NB4 (cell line): Measurements from ENCODE around the gene FAM177A1.

ENCODE experiments used
- MYC ChIP-seq: IDR thresholded peaks from 2 replicates; pipeline ENCODE4 v1.6.1; 2011; ENCODE audit warnings: low read depth, low read length
- POLR2A ChIP-seq: IDR thresholded peaks from 2 replicates; pipeline ENCODE4 v1.6.1; 2011; ENCODE audit warnings: mild to moderate bottlenecking; ENCODE audit not compliant: insufficient read length; ENCODE audit errors: extremely low read depth
- TF ChIP-seq, protein P1 (sequence below): IDR thresholded peaks from one replicate; pipeline ENCODE4 v1.5.1; 2012; ENCODE audit warnings: low read depth, low read length
- TF ChIP-seq, protein P2 (sequence below): IDR thresholded peaks from 2 replicates; pipeline ENCODE4 v1.6.1; 2011; ENCODE audit warnings: low read depth, low read length

DNA sequence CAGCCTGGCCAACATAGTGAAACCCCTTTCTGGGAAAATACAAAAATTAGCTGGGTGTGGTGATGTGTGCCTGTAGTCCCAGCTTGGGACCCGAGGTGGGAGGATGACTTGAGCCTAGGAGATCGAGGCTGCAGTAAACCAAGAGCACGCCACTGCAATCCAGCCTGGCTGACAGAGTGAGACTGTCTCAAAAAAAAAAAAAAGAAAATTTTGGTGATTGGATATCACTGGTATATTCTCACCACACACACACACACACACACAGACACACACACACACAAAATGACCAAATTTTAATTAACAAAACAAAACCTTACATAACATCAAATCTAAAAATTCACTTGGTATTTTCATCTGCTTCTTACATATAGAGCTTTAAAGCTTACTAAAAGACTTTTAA, 3.4 kb upstream of the FAM177A1 start:
- no peak for TF ChIP-seq MYC
- TF ChIP-seq, protein P1, sequence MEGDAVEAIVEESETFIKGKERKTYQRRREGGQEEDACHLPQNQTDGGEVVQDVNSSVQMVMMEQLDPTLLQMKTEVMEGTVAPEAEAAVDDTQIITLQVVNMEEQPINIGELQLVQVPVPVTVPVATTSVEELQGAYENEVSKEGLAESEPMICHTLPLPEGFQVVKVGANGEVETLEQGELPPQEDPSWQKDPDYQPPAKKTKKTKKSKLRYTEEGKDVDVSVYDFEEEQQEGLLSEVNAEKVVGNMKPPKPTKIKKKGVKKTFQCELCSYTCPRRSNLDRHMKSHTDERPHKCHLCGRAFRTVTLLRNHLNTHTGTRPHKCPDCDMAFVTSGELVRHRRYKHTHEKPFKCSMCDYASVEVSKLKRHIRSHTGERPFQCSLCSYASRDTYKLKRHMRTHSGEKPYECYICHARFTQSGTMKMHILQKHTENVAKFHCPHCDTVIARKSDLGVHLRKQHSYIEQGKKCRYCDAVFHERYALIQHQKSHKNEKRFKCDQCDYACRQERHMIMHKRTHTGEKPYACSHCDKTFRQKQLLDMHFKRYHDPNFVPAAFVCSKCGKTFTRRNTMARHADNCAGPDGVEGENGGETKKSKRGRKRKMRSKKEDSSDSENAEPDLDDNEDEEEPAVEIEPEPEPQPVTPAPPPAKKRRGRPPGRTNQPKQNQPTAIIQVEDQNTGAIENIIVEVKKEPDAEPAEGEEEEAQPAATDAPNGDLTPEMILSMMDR, result no peak
- no peak for TF ChIP-seq POLR2A
- TF ChIP-seq, protein P2, sequence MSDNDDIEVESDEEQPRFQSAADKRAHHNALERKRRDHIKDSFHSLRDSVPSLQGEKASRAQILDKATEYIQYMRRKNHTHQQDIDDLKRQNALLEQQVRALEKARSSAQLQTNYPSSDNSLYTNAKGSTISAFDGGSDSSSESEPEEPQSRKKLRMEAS, result no peak
